Measurements from ENCODE around the gene PTPRG. TPM values are rescaled to one million over a fixed set of nuclear protein-coding genes. Genes with fewer than 3 reads are reported as not detected.

Gene PTPRG
- total RNA-seq, 6 experiments from 2014 or later: 29.4 to 34.7 (median 32.7) TPM

DNA sequence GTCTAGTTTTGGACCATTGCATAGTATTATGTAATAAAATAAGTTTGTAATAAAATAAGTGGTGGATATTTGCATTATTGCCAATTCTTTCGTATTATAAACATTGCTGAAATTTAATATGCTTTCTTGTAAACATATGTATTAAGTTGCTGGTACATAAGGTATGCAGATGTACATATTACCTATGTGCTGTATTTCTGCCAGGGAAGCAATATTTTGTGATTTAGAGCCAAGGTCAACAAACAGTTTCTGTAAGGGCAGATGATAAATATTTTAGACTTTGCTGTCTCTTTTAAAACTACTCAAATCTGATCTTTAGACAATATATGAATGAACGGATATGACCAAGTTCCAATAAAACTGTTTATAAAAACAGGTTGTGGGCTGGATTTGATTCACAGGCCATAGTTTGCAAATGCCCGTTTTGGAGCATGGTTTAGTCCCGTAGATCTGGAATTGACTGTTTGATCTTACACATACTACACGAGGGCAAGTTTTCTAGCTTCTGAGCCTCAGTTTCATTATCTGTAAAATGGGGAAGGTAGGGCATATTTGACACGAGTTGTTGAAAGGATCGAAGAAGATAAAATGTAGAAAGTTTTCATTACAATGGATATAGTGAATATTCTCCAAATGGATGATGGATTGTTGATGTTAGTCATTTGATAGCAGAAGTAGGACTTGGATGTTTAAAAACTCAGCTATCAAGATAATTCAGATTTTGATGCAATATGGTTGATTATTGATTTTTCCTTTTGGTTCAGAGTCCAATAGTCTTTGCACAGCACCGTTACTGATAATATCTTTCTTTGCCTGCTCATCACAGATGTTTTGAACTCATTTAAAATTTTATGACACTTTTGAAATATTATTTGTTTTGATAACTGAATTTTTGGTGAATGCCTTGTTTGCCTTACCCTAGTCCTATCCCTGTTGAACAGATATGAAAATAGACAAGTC lies 417.4 kb downstream of the PTPRG start:
- H3K4me1 Mint-ChIP-seq (ENCODE audit: low read depth): peaks cover 38% of the 10 kb centered on the region
- H3K27me3 Mint-ChIP-seq (ENCODE audit: insufficient read depth): no peaks in the 10 kb centered on the region; the same call in none of the 2 replicates
- H3K27ac Mint-ChIP-seq: no peak overlapping the region
- TF ChIP-seq, protein P1, sequence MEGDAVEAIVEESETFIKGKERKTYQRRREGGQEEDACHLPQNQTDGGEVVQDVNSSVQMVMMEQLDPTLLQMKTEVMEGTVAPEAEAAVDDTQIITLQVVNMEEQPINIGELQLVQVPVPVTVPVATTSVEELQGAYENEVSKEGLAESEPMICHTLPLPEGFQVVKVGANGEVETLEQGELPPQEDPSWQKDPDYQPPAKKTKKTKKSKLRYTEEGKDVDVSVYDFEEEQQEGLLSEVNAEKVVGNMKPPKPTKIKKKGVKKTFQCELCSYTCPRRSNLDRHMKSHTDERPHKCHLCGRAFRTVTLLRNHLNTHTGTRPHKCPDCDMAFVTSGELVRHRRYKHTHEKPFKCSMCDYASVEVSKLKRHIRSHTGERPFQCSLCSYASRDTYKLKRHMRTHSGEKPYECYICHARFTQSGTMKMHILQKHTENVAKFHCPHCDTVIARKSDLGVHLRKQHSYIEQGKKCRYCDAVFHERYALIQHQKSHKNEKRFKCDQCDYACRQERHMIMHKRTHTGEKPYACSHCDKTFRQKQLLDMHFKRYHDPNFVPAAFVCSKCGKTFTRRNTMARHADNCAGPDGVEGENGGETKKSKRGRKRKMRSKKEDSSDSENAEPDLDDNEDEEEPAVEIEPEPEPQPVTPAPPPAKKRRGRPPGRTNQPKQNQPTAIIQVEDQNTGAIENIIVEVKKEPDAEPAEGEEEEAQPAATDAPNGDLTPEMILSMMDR (IDR thresholded peaks at IDR 0.05): no peak
- H3K36me3 Mint-ChIP-seq (ENCODE audit: low read depth): no peaks in the 10 kb centered on the region
- no peaks in the 10 kb centered on the region for H3K9me3 Mint-ChIP-seq
- no peak for DNase-seq
- no peak overlapping the region for H3K4me3 Mint-ChIP-seq

DNA sequence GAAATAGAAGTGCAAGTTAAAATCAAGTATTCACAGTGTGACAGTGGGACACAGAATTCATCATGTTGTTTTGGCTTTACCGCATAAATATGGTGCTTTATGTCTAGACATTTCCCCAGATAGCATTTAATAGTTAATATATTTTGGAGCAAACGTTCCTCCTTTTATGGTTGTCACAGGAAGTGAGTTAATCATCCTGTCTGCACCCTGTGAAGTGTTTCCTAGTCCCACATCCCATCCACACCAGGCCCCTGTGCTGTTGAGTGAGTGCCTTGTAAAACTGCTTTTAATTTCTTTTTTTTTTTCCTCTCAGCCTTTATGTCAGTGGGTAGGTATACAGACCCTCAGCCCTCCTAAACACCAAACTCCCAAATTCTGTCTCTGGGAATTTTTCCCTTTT lies 418.3 kb downstream of the PTPRG start:
- TF ChIP-seq, protein P1 (IDR thresholded peaks at IDR 0.05): no peak
- DNase-seq: no peak
- H3K4me3 Mint-ChIP-seq: peak overlapping the region; percentile 25; the same call in 1 of the 2 replicates
- H3K27ac Mint-ChIP-seq: peak overlapping the region; percentile 67
- H3K9me3 Mint-ChIP-seq: no peaks in the 10 kb centered on the region
- H3K36me3 Mint-ChIP-seq (ENCODE audit: low read depth): no peaks in the 10 kb centered on the region
- peaks cover 45% of the 10 kb centered on the region for H3K4me1 Mint-ChIP-seq (ENCODE audit: low read depth)
- H3K27me3 Mint-ChIP-seq (ENCODE audit: insufficient read depth): no peaks in the 10 kb centered on the region; the same call in none of the 2 replicates

DNA sequence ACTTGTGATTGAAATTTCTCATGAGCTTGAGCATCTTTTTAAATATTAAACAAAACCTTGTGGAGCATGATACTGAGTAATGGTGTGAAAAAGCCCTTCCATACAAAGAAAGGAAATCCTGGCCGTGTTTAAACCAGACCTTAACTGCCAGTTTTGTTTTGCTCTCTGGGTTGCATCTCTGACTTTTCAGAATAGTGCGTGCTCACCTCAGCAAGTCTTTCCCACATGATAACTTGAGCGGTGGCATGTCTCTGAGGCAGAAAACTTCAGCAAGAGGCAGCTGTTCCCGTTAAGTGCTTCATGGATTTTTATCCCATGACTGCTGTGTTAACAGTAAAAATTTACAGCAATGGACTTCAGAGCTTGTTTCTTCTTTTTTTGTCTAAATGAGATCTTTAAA lies 418.7 kb downstream of the PTPRG start:
- Mint-ChIP-seq H3K9me3 (no peaks in the 10 kb centered on the region), H3K27ac (peak overlapping the region; percentile 67), H3K4me1 (ENCODE audit: low read depth) (peaks cover 47% of the 10 kb centered on the region), H3K4me3 (peak overlapping the region; percentile 25; the same call in 1 of the 2 replicates), H3K36me3 (ENCODE audit: low read depth) (no peaks in the 10 kb centered on the region), H3K27me3 (ENCODE audit: insufficient read depth) (no peaks in the 10 kb centered on the region; the same call in none of the 2 replicates)
- peak; percentile 24 for DNase-seq
- TF ChIP-seq, protein P1 (IDR thresholded peaks at IDR 0.05): no peak

DNA sequence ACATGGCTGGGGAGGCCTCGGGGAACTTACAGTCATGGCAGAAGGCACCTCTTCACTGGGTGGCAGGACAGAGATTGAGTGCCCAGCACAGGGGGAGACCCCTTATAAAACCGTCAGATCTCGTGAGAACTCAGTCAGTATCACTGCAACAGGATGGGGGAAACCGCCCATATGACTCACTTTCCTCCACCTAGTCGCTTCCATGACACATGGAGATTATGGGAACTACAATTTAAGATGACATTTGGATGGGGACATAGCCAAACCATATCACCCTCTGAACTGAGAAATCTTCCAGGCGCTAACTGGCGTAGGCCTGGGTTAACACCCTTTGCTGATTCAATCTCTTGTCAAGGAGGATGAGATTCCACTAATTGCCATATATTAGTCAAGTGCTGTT lies 419.7 kb downstream of the PTPRG start:
- H3K4me3 Mint-ChIP-seq: no peak overlapping the region
- no peaks in the 10 kb centered on the region for H3K9me3 Mint-ChIP-seq
- DNase-seq: no peak
- no peak overlapping the region for H3K27ac Mint-ChIP-seq
- H3K4me1 Mint-ChIP-seq (ENCODE audit: low read depth): peaks cover 57% of the 10 kb centered on the region
- no peaks in the 10 kb centered on the region; the same call in 1 of the 2 replicates for H3K27me3 Mint-ChIP-seq (ENCODE audit: insufficient read depth)
- TF ChIP-seq, protein P1 (IDR thresholded peaks at IDR 0.05): no peak
- H3K36me3 Mint-ChIP-seq (ENCODE audit: low read depth): no peaks in the 10 kb centered on the region

DNA sequence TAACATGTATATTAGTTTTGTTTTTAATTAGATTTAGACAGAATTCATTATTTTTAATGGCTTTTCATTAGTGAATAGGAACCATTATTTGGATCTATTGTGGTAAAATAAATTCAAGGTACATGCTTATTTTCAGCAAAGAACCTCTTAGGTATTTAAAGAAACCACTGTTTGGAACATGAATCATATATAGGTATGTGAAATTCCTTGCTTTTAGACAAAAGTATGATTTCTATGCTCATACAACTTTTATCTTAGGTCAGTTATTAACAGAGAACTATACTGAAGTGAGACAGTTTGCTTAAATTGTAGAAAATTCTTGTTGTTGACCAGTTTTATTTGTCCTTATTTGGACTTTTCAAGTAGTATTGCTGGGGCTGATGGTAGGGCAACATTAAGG lies 422.1 kb downstream of the PTPRG start:
- H3K27ac Mint-ChIP-seq: no peak overlapping the region
- no peaks in the 10 kb centered on the region; the same call in 1 of the 2 replicates for H3K27me3 Mint-ChIP-seq (ENCODE audit: insufficient read depth)
- no peaks in the 10 kb centered on the region for H3K9me3 Mint-ChIP-seq
- no peak overlapping the region for H3K4me3 Mint-ChIP-seq
- no peaks in the 10 kb centered on the region for H3K36me3 Mint-ChIP-seq (ENCODE audit: low read depth)
- peaks cover 60% of the 10 kb centered on the region for H3K4me1 Mint-ChIP-seq (ENCODE audit: low read depth)
- TF ChIP-seq, protein P1 (IDR thresholded peaks at IDR 0.05): no peak
- DNase-seq: no peak
